Peyer's patch (tissue), 4 donors: Measurements from ENCODE around the gene PARD3B. TPM values are rescaled to one million over a fixed set of nuclear protein-coding genes. Genes with fewer than 3 reads are reported as not detected.

Experiments used
- DNase-seq, 3 donors: peaks; one replicate each; pipeline ENCODE4 v3.0.0-alpha.2; 2017 to 2019
- H3K27ac ChIP-seq, 4 donors: fragments of 200-600 bp; sonication (generic); one replicate each; pipeline ENCODE4 v1.5.1; 2016 to 2019
- H3K27me3 ChIP-seq, 2 donors: fragments of 200-600 bp; sonication (generic); one replicate each; pipeline ENCODE4 v1.5.1; 2019
- H3K36me3 ChIP-seq, 3 donors: fragments of 200-600 bp; sonication (generic); one replicate each; pipeline ENCODE4 v1.5.1; 2016 to 2019
- H3K4me1 ChIP-seq, 4 donors: fragments of 200-600 bp; sonication (generic); one replicate each; pipeline ENCODE4 v1.5.1; 2016 to 2019
- H3K4me3 ChIP-seq, 4 donors: fragments of 200-600 bp; sonication (generic); 1 replicate in 3 of 4; 2 replicates in 1 of 4; pipeline ENCODE4 v1.5.1; 2016 to 2019; ENCODE audit warnings: mild to moderate bottlenecking in 1 of 4
- H3K9me3 ChIP-seq, 4 donors: fragments of 200-600 bp; sonication (generic); one replicate each; pipeline ENCODE4 v1.5.1; 2016 to 2019; ENCODE audit warnings: mild to moderate bottlenecking in 1 of 4
- POLR2A ChIP-seq, 2 donors: fragments of 450-650 bp; IDR thresholded peaks; one replicate each; pipeline ENCODE4 v1.5.1; 2017; ENCODE audit warnings: antibody characterized with exemption in 2 of 2, mild to moderate bottlenecking in 2 of 2, moderate library complexity in 2 of 2
- total RNA-seq, 4 donors: library from RNA; depleted of rRNA; stranded (reverse); fragments of >200 nt; gene quantifications; one replicate each; pipeline ENCODE4 v1.1.0, GENCODE V29; 2016
- TF ChIP-seq, protein P1 (sequence below), 6 experiments: fragments of 450-650 bp in 4 of 6; fragments of 200-600 bp in 2 of 6; sonication (generic) in 1 of 6; IDR thresholded peaks; one replicate each; pipeline ENCODE4 v1.5.1; 2017 to 2019; ENCODE audit warnings: antibody characterized with exemption in 6 of 6, mild to moderate bottlenecking in 3 of 6, moderate library complexity in 1 of 6

The PARD3B gene
- total RNA-seq, 4 donors from 2014 or later = 19.6 to 52.0 (median 40.6) TPM

DNA sequence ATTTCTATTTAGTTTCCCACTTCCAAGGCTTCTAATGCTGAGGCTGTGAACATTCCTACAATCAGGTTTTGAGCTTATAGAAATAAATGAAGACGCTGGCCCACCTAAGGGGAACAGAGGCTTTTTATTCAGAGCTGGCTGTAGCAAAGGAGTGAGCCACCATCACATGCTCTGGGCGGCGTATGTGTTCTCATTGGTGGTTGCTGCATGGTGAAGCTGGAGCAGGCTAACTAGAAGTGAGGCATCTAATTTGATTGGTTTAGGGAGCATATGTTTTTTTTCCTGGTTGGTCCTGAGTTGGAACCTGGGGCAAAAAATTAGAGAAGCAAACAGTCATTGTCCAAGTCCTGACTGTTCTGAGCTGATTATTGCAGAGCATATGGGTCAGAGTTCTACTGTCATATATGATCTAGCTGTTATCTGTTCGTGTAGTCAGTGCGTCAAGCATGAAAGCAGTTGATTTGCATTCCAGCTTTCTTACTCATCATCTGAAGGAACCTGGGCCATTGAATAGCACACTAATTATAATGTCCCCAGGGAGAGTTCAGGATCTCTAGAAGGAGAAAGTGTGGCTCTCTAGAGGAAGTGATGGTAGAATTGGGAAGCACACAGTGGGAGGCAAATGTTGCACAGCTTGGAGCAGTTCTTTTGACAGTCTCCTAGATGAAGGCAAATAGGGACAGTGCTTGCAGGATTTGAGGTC is 279.6 kb downstream of the PARD3B start:
- no peak for DNase-seq
- no peak overlapping the region for H3K4me3 ChIP-seq
- no peak overlapping the region for H3K27ac ChIP-seq

DNA sequence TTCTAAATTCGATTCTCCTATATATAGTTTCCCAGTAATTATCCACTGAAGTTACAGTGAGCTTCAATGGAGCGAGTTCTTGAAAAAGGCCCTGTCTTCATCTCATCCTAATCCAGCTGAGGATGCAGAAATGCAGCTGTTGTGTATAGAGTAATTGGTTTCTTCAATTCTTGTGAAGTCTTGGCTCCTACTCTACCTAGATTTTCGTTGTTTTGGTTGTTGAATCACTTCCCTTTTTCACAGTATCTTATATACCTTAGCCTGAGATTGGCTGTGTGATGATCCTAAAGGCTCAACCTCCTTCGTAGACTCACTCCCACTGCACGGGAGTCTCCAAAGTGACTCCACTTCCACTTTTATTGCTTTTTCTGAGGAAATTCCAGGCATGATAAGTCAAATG is 280.4 kb downstream of the PARD3B start:
- Histone ChIP-seq H3K4me1 (no peaks in the 10 kb centered on the region), H3K9me3 (no peaks in the 10 kb centered on the region), H3K36me3 (no peaks in the 10 kb centered on the region), H3K27ac (no peak overlapping the region), H3K4me3 (no peak overlapping the region), H3K27me3 (no peaks in the 10 kb centered on the region)
- no peak for DNase-seq
- TF ChIP-seq, protein P1, sequence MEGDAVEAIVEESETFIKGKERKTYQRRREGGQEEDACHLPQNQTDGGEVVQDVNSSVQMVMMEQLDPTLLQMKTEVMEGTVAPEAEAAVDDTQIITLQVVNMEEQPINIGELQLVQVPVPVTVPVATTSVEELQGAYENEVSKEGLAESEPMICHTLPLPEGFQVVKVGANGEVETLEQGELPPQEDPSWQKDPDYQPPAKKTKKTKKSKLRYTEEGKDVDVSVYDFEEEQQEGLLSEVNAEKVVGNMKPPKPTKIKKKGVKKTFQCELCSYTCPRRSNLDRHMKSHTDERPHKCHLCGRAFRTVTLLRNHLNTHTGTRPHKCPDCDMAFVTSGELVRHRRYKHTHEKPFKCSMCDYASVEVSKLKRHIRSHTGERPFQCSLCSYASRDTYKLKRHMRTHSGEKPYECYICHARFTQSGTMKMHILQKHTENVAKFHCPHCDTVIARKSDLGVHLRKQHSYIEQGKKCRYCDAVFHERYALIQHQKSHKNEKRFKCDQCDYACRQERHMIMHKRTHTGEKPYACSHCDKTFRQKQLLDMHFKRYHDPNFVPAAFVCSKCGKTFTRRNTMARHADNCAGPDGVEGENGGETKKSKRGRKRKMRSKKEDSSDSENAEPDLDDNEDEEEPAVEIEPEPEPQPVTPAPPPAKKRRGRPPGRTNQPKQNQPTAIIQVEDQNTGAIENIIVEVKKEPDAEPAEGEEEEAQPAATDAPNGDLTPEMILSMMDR (IDR thresholded peaks at IDR 0.05) = no peak
- TF ChIP-seq POLR2A (IDR thresholded peaks at IDR 0.05) = no peak

More for the DNA sequence above, 279.6 kb downstream of the PARD3B start:
- no peaks in the 10 kb centered on the region for H3K9me3 ChIP-seq
- H3K27me3 ChIP-seq = no peaks in the 10 kb centered on the region
- TF ChIP-seq, protein P1 (IDR thresholded peaks at IDR 0.05) = no peak
- no peak for TF ChIP-seq POLR2A (IDR thresholded peaks at IDR 0.05)
- H3K4me1 ChIP-seq = no peaks in the 10 kb centered on the region
- H3K36me3 ChIP-seq = no peaks in the 10 kb centered on the region

DNA sequence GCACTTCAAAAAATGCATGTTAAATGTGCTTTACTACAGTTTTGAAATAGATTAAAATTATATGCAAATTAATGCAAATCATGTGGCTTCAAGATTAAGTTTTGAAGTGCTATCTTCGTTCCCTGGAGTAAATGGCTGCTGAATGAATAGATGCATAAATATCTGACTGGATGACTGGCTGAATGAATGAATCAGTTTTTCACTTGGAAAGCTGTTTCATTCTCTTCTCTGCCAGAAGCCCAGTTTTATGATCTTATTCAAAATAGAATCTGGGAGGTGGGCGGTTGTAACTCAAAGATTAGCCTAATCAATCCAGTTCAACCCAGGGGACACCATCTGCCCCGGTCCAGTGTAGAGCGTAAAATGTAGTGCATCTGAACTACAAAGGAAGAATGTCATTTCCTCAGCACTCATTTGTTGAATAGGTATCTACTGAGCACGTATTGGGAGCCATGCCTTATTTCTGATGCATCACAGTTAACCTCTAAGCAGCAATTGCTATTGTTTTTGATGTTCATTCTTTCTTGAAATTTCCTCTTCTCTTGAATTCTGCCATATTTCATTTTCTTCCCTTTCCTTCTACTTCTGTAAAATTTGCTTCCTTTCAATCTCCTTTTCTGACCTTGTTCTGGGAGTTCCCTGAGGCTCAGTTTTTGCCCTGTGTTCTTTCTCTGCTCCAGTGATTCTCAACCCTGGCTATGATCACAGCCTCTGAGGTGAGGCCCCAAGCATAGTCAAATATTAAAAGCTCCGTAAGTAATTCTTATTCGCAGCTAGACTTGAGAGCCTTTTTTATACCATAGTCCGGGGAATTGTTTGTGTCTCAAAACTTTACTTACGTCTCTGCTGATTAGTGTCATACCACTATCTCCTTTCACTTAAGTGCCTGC is 282.7 kb downstream of the PARD3B start:
- no peak for DNase-seq
- Histone ChIP-seq H3K27ac (no peak overlapping the region), H3K36me3 (no peaks in the 10 kb centered on the region), H3K27me3 (no peaks in the 10 kb centered on the region), H3K4me1 (no peaks in the 10 kb centered on the region), H3K9me3 (no peaks in the 10 kb centered on the region), H3K4me3 (no peak overlapping the region)
- TF ChIP-seq POLR2A (IDR thresholded peaks at IDR 0.05) = no peak
- TF ChIP-seq, protein P1 (IDR thresholded peaks at IDR 0.05) = no peak

- no peak overlapping the region for H3K4me3 ChIP-seq
- no peaks in the 10 kb centered on the region for H3K9me3 ChIP-seq
- no peaks in the 10 kb centered on the region for H3K4me1 ChIP-seq
- no peak for DNase-seq
- H3K27ac ChIP-seq = no peak overlapping the region
- H3K27me3 ChIP-seq = no peaks in the 10 kb centered on the region
- no peak for TF ChIP-seq POLR2A (IDR thresholded peaks at IDR 0.05)
- TF ChIP-seq, protein P1 (IDR thresholded peaks at IDR 0.05) = no peak
- no peaks in the 10 kb centered on the region for H3K36me3 ChIP-seq
These were observed 289.6 kb downstream of the PARD3B start for GRCh38 chr2:204834716-204835384.

DNA sequence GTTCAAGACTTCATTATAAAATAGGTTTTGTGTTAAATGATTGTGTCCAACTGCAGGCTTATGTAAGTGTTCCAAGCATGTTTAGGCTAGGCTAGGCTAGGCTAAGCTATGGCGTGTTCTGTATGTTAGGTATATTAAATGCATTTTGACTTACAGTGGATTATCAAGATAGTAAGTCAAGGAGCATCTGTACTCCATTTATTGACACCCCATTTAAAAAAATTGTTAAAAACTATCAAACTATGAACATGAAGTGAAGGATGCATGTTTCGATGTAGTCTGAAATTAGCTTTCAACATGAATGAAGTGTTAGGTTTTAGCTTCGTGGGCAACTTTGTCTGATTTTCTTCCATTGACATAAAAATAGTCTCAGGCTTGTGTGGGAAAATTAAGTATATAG is 290.5 kb downstream of the PARD3B start:
- no peaks in the 10 kb centered on the region for H3K9me3 ChIP-seq
- TF ChIP-seq, protein P1 (IDR thresholded peaks at IDR 0.05) = no peak
- TF ChIP-seq POLR2A (IDR thresholded peaks at IDR 0.05) = no peak
- H3K27ac ChIP-seq = no peak overlapping the region
- no peak for DNase-seq
- no peak overlapping the region for H3K4me3 ChIP-seq
- H3K36me3 ChIP-seq = no peaks in the 10 kb centered on the region
- H3K4me1 ChIP-seq = no peaks in the 10 kb centered on the region
- H3K27me3 ChIP-seq = no peaks in the 10 kb centered on the region
